Subcutaneous adipose tissue (tissue), 4 donors: ENCODE results near the gene ANKS1B. TPM values are rescaled to one million over a fixed set of nuclear protein-coding genes. Genes with fewer than 3 reads are reported as not detected.

ENCODE experiments used
- CTCF ChIP-seq: fragments of 450-650 bp; IDR thresholded peaks from one replicate; pipeline ENCODE4 v1.5.1; 2016; ENCODE audit warnings: low read depth, mild to moderate bottlenecking, control low read depth, antibody characterized with exemption, moderate library complexity
- total RNA-seq, 4 donors: library from RNA; depleted of rRNA; stranded (reverse); fragments of >200 nt; gene quantifications; one replicate each; pipeline ENCODE4 v1.1.0, GENCODE V29; 2016

Gene ANKS1B
- total RNA-seq, 4 donors from 2014 or later = 4.5 to 15.4 (median 10.1) TPM

DNA sequence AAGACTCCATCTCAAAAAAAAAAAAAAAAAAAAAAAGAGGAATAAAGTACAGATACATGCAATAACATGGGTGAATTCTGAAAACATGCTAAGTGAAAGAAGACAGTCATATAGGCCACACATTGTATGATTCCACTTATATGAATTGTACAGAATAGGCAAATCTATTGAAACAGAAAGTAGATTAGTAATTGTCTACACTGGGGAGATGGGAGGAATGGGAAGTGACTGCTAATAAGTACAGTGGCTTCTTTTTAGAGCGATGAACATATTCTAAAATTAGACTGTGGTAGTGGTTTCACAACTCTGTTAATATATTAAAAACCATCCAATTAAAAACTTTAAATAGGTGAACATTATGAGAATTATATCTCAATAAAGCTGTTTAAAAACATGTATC, 74.4 kb downstream of the ANKS1B start:
- no peak for TF ChIP-seq CTCF

DNA sequence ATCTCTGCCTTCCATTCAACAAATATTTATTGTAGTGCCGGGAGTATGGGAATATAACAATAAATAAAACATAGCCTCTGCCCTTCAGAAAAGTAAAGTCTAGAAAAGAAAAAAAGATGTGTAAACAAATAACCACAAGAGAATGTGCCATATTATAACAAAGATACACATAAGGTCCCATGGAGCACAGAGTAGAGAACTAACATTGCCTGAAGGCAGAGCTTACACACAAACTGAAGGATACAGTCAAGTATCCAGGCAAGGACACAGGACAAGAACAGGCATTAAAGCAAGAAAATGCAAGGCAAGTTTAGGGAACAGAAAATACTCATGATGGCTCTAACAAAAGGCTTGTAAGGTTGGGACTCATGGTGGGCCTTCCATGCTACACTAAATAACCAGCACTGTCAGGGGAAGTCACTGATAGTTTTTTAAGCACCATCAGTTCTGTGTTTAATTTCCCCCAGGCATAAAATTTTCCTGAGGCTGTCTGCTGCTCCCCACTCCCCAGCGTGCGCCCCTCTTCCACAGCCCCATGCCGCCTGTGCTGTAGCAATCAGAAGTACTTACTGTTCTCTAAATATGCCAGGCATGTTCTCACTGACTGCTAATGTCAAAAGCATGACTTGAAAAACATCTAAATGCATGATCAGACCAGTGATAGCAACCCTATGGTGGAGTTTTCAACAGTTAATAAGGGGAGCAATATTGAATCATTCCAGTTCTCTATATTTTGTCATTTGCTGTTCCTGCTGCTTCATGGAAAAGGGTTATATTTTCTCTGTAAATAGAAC, 77.8 kb downstream of the ANKS1B start:
- TF ChIP-seq CTCF = no peak

GRCh38 chr12:99901181-99901580, 83.6 kb downstream of the ANKS1B start:
- TF ChIP-seq CTCF = no peak

- no peak for TF ChIP-seq CTCF
These were observed 86.1 kb downstream of the ANKS1B start for GRCh38 chr12:99898645-99899044.

DNA sequence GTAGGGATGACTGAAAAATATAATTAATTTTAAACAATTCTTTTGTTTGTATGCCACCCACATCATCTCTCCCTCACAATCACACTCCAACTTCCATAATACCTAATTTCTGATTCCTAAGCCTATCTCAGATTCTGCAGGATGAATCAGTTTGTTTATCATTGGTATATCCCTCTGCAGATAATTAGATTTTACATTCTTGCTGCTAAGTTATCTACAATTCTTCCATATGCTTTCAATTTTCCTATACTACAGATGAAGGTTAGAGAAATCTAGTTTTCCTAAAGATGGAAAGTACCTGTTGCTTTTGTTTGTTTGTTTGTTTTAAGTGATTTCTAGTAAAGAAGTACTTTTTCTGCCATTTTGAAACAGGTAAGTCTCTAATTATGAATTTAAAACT, 105.3 kb downstream of the ANKS1B start:
- TF ChIP-seq CTCF = no peak

GRCh38 chr12:99875081-99875480, 109.7 kb downstream of the ANKS1B start:
- no peak for TF ChIP-seq CTCF

DNA sequence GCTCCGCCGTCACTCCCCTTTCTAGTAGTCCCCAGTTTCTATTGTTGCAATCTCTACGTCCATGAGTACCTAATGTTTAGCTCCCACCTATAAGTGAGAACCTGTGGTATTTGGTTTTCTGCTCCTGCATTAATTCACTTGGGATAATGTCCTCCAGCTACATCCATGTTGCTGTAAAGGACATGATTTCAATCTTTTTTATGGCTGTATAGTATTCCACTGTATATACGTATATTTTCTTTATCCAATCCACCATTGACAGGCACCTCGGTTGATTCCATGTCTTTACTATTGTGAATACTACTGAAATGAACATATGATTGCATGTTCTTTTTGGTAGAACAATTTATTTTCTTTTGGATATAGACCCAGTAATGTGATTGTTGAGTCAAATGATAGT, 114.7 kb downstream of the ANKS1B start:
- no peak for TF ChIP-seq CTCF
